DOHH2 (cell line): ENCODE data around the gene CNPPD1.
A peak's percentile ranks its signal among the peaks of the same experiment; 100 is the strongest.

Experiments
- H3F3A ChIP-seq: fragments of 200-600 bp; sonication (generic), shearing (Covaris generic); 2 replicates; pipeline ENCODE4 v1.6.0; 2016; ENCODE audit warnings: antibody characterized with exemption, mild to moderate bottlenecking; ENCODE audit not compliant: control insufficient read depth, insufficient read depth
- H3K27ac ChIP-seq: fragments of 200-600 bp; sonication (generic); 2 replicates; pipeline ENCODE4 v1.5.1; 2014; ENCODE audit warnings: low read depth, mild to moderate bottlenecking, low read length, moderate library complexity
- H3K27me3 ChIP-seq: fragments of 200-600 bp; sonication (generic); 2 replicates; pipeline ENCODE4 v1.6.1; 2014; ENCODE audit warnings: mild to moderate bottlenecking, low read length, mixed read lengths; ENCODE audit not compliant: control insufficient read depth
- H3K36me3 ChIP-seq: fragments of 200-600 bp; sonication (generic); 2 replicates; pipeline ENCODE4 v1.6.1; 2014; ENCODE audit warnings: mild to moderate bottlenecking, low read length, moderate library complexity, mixed read lengths; ENCODE audit not compliant: control insufficient read depth
- H3K4me1 ChIP-seq: fragments of 200-600 bp; sonication (generic); 2 replicates; pipeline ENCODE4 v1.6.1; 2014; ENCODE audit warnings: mild to moderate bottlenecking, low read length, mixed read lengths; ENCODE audit not compliant: control insufficient read depth
- H3K4me2 ChIP-seq: fragments of 200-600 bp; sonication (generic); 2 replicates; pipeline ENCODE4 v1.6.0; 2014; ENCODE audit warnings: mild to moderate bottlenecking, low read length, moderate library complexity
- H3K4me3 ChIP-seq: fragments of 200-600 bp; sonication (generic); 2 replicates; pipeline ENCODE4 v1.5.1; 2014; ENCODE audit warnings: mild to moderate bottlenecking, low read length, mixed read lengths
- H3K79me2 ChIP-seq: fragments of 200-600 bp; sonication (generic); 2 replicates; pipeline ENCODE4 v1.6.1; 2014; ENCODE audit warnings: mild to moderate bottlenecking, low read length, mixed read lengths; ENCODE audit not compliant: control insufficient read depth
- H3K9me2 ChIP-seq: fragments of 200-600 bp; sonication (generic); replicated peaks from 2 replicates; pipeline ENCODE4 v1.6.1; 2014; ENCODE audit warnings: mild to moderate bottlenecking, low read length, mixed read lengths; ENCODE audit not compliant: control insufficient read depth
- H3K9me3 ChIP-seq: fragments of 200-600 bp; sonication (generic); 2 replicates; pipeline ENCODE4 v1.6.1; 2014; ENCODE audit warnings: antibody characterized with exemption, low read length, mixed read lengths; ENCODE audit not compliant: control insufficient read depth, insufficient read depth
- H4K20me1 ChIP-seq: fragments of 200-600 bp; sonication (generic); 2 replicates; pipeline ENCODE4 v1.6.0; 2014; ENCODE audit warnings: low read depth, mild to moderate bottlenecking, antibody characterized with exemption, low read length, moderate library complexity; ENCODE audit not compliant: control insufficient read depth, insufficient read depth
- EZH2phosphoT487 ChIP-seq: fragments of 200-600 bp; sonication (generic); IDR thresholded peaks from 2 replicates; pipeline ENCODE4 v1.6.1; 2017; ENCODE audit warnings: borderline replicate concordance, mild to moderate bottlenecking, antibody characterized with exemption, low read length, moderate library complexity, mixed read lengths
- TF ChIP-seq, protein P1 (sequence below): fragments of 200-600 bp; sonication (generic); IDR thresholded peaks from one replicate; pipeline ENCODE4 v1.5.1; 2014; ENCODE audit warnings: antibody characterized with exemption, mild to moderate bottlenecking, low read depth, low read length; ENCODE audit not compliant: poor library complexity, severe bottlenecking

CNPPD1 gene

DNA sequence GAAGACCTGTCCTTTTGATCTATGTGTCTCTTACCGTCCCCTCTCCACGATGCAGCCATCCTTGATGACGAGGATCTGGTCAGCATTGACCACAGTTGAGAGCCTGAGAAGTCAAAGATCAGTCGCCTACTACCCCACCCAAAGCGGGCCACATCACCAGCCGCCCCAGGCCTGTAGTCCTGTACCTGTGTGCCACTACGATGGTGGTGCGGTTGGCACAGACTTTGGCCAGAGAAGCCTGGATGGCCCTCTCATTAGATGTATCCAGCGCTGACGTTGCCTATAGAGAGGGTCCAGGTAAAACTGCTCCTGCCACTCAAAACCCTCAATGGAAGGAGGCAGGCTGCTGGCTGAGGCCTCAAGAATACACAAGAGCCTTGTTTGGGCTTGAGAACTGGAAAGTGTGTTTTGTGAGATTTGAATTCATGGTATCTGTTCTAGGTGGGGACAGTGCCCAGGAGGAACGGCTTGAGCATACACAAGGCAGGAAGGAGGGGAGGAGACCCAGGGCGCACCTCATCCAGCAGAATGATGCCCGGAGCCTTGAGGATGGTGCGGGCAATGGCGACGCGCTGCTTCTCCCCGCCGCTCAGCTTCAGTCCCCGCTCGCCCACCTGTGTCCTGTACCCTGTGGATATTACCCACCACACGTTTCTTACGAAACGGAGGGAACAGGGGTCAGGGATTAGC is 33.6 kb upstream of the CNPPD1 start:
- no peak overlapping the region for H3K4me2 ChIP-seq
- TF ChIP-seq, protein P1, sequence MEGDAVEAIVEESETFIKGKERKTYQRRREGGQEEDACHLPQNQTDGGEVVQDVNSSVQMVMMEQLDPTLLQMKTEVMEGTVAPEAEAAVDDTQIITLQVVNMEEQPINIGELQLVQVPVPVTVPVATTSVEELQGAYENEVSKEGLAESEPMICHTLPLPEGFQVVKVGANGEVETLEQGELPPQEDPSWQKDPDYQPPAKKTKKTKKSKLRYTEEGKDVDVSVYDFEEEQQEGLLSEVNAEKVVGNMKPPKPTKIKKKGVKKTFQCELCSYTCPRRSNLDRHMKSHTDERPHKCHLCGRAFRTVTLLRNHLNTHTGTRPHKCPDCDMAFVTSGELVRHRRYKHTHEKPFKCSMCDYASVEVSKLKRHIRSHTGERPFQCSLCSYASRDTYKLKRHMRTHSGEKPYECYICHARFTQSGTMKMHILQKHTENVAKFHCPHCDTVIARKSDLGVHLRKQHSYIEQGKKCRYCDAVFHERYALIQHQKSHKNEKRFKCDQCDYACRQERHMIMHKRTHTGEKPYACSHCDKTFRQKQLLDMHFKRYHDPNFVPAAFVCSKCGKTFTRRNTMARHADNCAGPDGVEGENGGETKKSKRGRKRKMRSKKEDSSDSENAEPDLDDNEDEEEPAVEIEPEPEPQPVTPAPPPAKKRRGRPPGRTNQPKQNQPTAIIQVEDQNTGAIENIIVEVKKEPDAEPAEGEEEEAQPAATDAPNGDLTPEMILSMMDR, result no peak
- no peak for TF ChIP-seq EZH2phosphoT487
- no peaks in the 10 kb centered on the region for H3K27me3 ChIP-seq
- H3K36me3 ChIP-seq, result peaks cover 73% of the 10 kb centered on the region
- peaks cover 3% of the 10 kb centered on the region; the same call in 1 of the 2 replicates for H3K79me2 ChIP-seq
- H3K27ac ChIP-seq, result no peak overlapping the region
- peaks cover 18% of the 10 kb centered on the region for H3K4me1 ChIP-seq
- H4K20me1 ChIP-seq, result no peaks in the 10 kb centered on the region
- no peak overlapping the region for H3K4me3 ChIP-seq
- no peaks in the 10 kb centered on the region for H3K9me2 ChIP-seq
- peaks cover 7% of the 10 kb centered on the region; the same call in 1 of the 2 replicates for H3F3A ChIP-seq
- no peaks in the 10 kb centered on the region for H3K9me3 ChIP-seq

DNA sequence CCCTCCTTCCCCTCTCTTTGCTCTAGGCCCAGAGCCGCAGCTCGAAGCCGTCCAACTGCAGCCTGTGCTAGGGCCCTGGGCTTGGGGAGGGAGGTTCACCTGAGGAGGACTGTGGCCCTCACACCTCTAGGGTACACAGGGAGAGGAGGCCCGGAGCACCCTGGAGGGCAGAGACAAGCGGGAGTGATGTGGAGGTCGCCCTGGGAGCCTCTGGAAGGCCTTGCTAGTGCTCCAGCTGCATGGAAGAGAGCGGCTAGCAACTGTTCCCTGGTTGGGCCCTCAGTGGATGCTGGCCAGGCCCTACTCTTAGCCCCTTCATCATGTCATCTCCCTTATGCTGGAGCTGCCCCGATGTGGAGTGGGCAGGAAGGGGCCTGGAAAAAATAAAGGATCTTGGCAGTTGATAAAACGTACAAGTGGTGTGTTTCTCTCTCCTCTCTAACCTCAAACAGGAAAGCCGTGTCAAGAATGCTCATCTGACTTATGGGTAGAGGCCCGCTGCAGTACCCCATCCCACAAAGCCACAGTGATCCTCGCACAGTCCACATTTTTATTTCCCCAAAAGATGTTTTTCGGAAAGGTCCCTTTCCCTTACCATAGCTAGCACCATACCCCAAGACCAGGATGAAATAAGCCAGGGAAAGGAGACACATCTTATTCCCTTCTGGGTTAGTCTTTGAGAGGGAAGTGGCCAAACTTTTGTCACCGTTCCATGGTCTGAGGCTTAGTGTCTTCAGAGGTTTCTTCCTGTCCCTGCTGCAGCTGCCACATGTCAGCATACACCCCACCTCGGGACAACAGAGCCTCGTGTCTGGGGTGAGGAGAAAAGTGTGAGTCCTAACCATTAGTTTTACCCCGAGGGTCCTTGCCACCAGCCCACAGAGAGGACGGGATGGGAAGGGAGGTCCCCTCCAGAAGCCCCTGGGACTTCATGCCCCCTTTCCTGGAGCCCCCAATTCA is 32.8 kb upstream of the CNPPD1 start:
- H3K27me3 ChIP-seq, result no peaks in the 10 kb centered on the region
- peaks cover 67% of the 10 kb centered on the region for H3K36me3 ChIP-seq
- no peaks in the 10 kb centered on the region for H4K20me1 ChIP-seq
- H3K79me2 ChIP-seq, result peaks cover 3% of the 10 kb centered on the region; the same call in 1 of the 2 replicates
- H3K4me2 ChIP-seq, result no peak overlapping the region
- H3K4me1 ChIP-seq, result peaks cover 18% of the 10 kb centered on the region
- no peak overlapping the region for H3K27ac ChIP-seq
- peaks cover 7% of the 10 kb centered on the region; the same call in 1 of the 2 replicates for H3F3A ChIP-seq
- H3K9me3 ChIP-seq, result no peaks in the 10 kb centered on the region
- no peak overlapping the region for H3K4me3 ChIP-seq
- no peaks in the 10 kb centered on the region for H3K9me2 ChIP-seq
- no peak for TF ChIP-seq EZH2phosphoT487
- TF ChIP-seq, protein P1, result no peak

DNA sequence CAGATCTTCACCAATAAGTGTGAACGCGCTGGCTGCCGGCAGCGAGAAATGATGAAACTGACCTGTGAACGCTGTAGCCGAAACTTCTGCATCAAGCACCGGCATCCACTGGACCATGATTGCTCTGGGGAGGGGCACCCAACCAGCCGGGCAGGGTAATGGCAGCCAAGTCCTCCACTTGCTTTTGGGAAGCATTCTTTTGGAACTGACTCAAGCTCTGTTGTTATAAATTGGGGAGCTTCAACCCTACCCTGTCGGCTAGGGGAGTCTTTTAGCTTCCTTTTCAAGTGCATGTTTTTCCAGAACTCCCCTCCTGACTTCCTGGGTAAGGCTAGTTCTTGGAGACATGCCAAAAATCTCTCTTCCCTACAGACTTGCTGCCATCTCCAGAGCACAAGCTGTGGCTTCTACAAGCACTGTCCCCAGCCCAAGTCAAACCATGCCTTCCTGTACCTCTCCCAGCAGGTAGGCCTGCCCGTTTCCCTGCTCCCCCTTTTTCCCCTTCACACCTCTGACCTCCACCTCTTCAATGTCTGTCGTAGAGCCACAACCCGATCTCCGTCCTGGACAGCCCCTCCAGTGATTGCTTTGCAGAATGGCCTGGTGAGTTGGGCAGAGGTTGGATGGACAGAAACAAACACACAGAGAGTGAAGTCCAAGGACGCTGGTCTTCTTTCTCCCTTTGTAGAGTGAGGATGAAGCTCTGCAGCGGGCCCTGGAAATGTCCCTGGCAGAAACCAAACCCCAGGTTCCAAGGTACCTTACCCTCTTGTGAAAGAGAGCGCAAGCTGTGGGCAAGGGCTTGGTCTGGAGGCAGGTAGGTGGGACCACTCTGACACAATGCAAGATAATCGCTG is 31.4 kb upstream of the CNPPD1 start:
- Histone ChIP-seq H3K27me3 (no peaks in the 10 kb centered on the region), H3F3A (peaks cover 7% of the 10 kb centered on the region; the same call in 1 of the 2 replicates), H3K27ac (no peak overlapping the region), H3K9me2 (no peaks in the 10 kb centered on the region), H3K4me3 (peak overlapping the region; percentile 88; the same call in 1 of the 2 replicates), H4K20me1 (no peaks in the 10 kb centered on the region), H3K4me2 (peak overlapping the region; percentile 97), H3K36me3 (peaks cover 53% of the 10 kb centered on the region), H3K4me1 (peaks cover 18% of the 10 kb centered on the region), H3K79me2 (peaks cover 3% of the 10 kb centered on the region; the same call in 1 of the 2 replicates), H3K9me3 (no peaks in the 10 kb centered on the region)
- no peak for TF ChIP-seq EZH2phosphoT487
- TF ChIP-seq, protein P1, result no peak
